Measurements from ENCODE around the gene TNFRSF8.

TNFRSF8 gene

GRCh38 chr1:12144236-12144635 is 81.1 kb downstream of the TNFRSF8 start:
- in situ Hi-C loops (cut with MboI; ENCODE audit: low sequenced_read_pairs, unreplicated experiment) = no loop called here
- no peak for DNase-seq (ENCODE audit: low spot score)
- no peak for TF ChIP-seq CTCF (IDR thresholded peaks at IDR 0.05; ENCODE audit: borderline replicate concordance, control extremely low read depth, extremely low read depth, insufficient read depth, missing control alignments)

GRCh38 chr1:12144969-12145368 is 81.9 kb downstream of the TNFRSF8 start:
- DNase-seq (ENCODE audit: low spot score) = no peak
- in situ Hi-C loops (cut with MboI; ENCODE audit: low sequenced_read_pairs, unreplicated experiment) = no loop called here
- TF ChIP-seq CTCF (IDR thresholded peaks at IDR 0.05; ENCODE audit: borderline replicate concordance, control extremely low read depth, extremely low read depth, insufficient read depth, missing control alignments) = no peak

- in situ Hi-C loops (cut with MboI; ENCODE audit: low sequenced_read_pairs, unreplicated experiment) = no loop called here
- no peak for DNase-seq (ENCODE audit: low spot score)
- no peak for TF ChIP-seq CTCF (IDR thresholded peaks at IDR 0.05; ENCODE audit: borderline replicate concordance, control extremely low read depth, extremely low read depth, insufficient read depth, missing control alignments)
Measured at GRCh38 chr1:12145616-12146342, 82.7 kb downstream of the TNFRSF8 start.

DNA sequence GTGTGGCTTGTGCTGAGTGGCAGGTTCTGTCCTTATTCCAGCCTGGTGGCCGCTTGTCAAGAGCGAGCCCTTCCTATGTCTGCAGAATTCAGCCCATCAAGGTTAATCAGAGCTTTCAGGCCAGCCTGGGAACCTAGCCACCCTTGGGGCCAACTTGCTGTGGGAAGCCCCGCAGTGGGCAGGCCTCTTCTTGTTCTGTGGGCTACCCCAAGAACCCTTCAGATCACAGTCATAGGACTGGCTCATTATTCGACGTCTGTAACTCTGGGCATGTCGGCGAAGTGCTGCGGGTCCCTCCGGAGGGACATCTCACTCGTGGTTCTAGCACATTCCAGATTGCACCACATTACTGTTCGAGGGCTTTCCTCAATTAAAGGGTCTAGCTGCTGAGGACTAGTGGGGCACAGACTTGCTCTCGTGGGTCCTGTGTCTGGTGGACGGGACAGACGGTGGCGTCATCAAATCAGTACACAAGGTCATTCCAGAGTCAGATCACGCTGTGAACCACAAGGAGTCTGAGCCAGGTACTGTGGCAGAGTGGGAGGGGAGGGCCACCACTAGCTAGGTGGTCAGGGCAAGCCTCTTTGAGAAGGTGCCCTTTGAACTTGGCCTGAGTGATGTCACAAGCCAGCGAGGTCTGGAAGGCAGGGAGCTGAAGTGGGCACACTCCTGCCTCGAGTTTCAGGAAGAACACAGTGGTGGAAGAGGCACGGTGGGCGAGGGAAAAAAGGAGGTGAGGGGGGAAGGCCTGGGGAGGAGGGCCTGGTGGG is 83.4 kb downstream of the TNFRSF8 start:
- TF ChIP-seq CTCF (IDR thresholded peaks at IDR 0.05; ENCODE audit: borderline replicate concordance, control extremely low read depth, extremely low read depth, insufficient read depth, missing control alignments) = no peak
- no peak for DNase-seq (ENCODE audit: low spot score)
- in situ Hi-C loops (cut with MboI; ENCODE audit: low sequenced_read_pairs, unreplicated experiment) = no loop called here

DNA sequence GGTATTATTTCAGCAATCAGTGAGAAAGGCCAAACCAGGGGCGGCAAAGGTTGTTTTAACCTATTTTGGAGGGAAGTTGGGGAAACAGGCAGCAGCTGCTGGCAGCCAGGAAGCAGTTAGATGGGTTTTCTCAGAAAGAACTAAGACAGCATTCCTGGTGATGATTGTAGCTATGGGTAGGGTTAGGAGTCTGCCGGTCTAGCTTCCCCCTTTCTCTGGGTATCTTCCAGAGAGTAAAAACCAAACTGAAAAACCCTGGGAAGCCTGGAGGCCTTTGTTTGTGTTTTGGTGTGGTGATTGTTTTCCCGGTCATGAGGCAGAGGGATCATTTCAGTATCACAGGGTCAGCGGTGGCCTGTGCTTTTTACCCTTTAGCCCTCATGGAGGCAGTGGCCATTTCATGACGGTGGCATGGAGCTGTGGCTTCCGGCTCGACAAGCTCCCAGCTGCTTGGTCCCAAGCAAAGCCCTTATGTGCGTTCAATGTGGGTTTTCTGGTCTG is 84.1 kb downstream of the TNFRSF8 start:
- TF ChIP-seq CTCF (IDR thresholded peaks at IDR 0.05; ENCODE audit: borderline replicate concordance, control extremely low read depth, extremely low read depth, insufficient read depth, missing control alignments) = no peak
- in situ Hi-C loops (cut with MboI; ENCODE audit: low sequenced_read_pairs, unreplicated experiment) = no loop called here
- no peak for DNase-seq (ENCODE audit: low spot score)

- no peak for TF ChIP-seq CTCF (IDR thresholded peaks at IDR 0.05; ENCODE audit: borderline replicate concordance, control extremely low read depth, extremely low read depth, insufficient read depth, missing control alignments)
Measured at GRCh38 chr1:12148160-12148957, 85.3 kb downstream of the TNFRSF8 start.

More at GRCh38 chr1:12148160-12148957, 85.3 kb downstream of the TNFRSF8 start:
- in situ Hi-C loops (cut with MboI; ENCODE audit: low sequenced_read_pairs, unreplicated experiment) = no loop called here
- no peak for DNase-seq (ENCODE audit: low spot score)

Data from GM13976 (cell line).